Cardiac ventricle fibroblast (primary cell): ENCODE results near the gene DOCK11. TPM values are rescaled to one million over a fixed set of nuclear protein-coding genes. Genes with fewer than 3 reads are reported as not detected.

Experiments
- total RNA-seq: library from RNA; depleted of rRNA; stranded (reverse); fragments of >200 nt; gene quantifications from 2 replicates; pipeline ENCODE4 v1.2.3, GENCODE V29; 2015

DOCK11 gene
- 18.1 and 18.8 TPM in 2 replicates for total RNA-seq

GRCh38 chrX:118495061-118495921 lies at the start of gene DOCK11:
Gene DOCK11 (plus strand): TSS chrX:118495815. CDS start chrX:118495972, 157 bp downstream.

GRCh38 chrX:118726887-118727685 lies 231.5 kb downstream of the DOCK11 start, which contains the start of gene IL13RA1:
Gene IL13RA1 (plus strand): TSS chrX:118727606. CDS start chrX:118727639, 33 bp downstream.

Other genes with a start within 250 kb of the DOCK11 start
- gene WDR44, start 149.7 kb upstream of the DOCK11 start, total RNA-seq, result 10.5 and 11.2 TPM in 2 replicates
- gene IL13RA1, start 231.8 kb downstream of the DOCK11 start, total RNA-seq, result 46.7 and 52.0 TPM in 2 replicates